ENCODE measurements around the gene CALN1. TPM values are rescaled to one million over a fixed set of nuclear protein-coding genes. Genes with fewer than 3 reads are reported as not detected.

CALN1 gene
- total and polyA plus RNA-seq, 12 donors = not detected

DNA sequence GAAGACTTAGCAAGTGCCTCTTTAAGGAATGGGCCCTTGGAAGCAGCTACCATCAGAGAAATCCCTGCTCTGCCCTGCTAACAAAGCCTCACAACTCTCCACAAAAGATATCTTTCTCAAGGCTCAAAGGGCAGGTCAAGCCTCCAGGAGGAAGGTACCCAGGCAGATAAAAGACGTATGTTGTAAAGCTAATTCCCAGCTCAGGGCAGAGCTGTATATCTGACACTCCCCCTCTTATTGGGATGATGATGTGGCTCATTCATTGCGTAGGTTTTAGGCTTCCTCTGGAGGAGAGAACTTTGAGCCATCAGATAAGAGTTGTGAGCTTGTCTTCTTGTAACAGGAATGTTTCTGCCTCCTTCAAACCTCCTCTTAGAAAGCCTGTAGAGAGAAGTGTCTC lies 145.4 kb downstream of the CALN1 start:
- intact Hi-C loops (cut with DNase I) = no loop called here
- ATAC-seq (no peak), DNase-seq (no peak)
- H3K27ac ChIP-seq = no peak overlapping the region
- no peaks in the 10 kb centered on the region for H3K36me3 ChIP-seq
- no peak overlapping the region for H3K4me3 ChIP-seq
- WGBS, 2 donors = 37 to 47% methylated on average over 2 of the region's 2 CpGs
- no peak for TF ChIP-seq CTCF (IDR thresholded peaks at IDR 0.05)
- H3K9me3 ChIP-seq = peaks cover 0 to 22% (median 0%) of the 10 kb centered on the region in 11 donors
- no peaks in the 10 kb centered on the region for H3K27me3 ChIP-seq
- no peaks in the 10 kb centered on the region for H3K4me1 ChIP-seq

- WGBS, 2 donors = 71 to 76% methylated on average over 7 of the region's 7 CpGs
- intact Hi-C loops (cut with DNase I) = no loop called here
- H3K36me3 ChIP-seq = no peaks in the 10 kb centered on the region
- peaks cover 0 to 11% (median 0%) of the 10 kb centered on the region in 11 donors for H3K9me3 ChIP-seq
- H3K4me3 ChIP-seq = no peak overlapping the region
- no peaks in the 10 kb centered on the region for H3K4me1 ChIP-seq
- no peak for ATAC-seq
- no peak for TF ChIP-seq CTCF (IDR thresholded peaks at IDR 0.05)
- peaks cover 0 to 4% (median 0%) of the 10 kb centered on the region in 7 donors for H3K27me3 ChIP-seq
- DNase-seq = no peak
- H3K27ac ChIP-seq = no peak overlapping the region
Observed at GRCh38 chr7:72265071-72265904, 146.8 kb downstream of the CALN1 start.

- H3K27me3 ChIP-seq = peaks cover 0 to 4% (median 0%) of the 10 kb centered on the region in 7 donors
- intact Hi-C loops (cut with DNase I) = no loop called here
- peaks cover 0 to 3% (median 0%) of the 10 kb centered on the region in 11 donors for H3K9me3 ChIP-seq
- 52 to 54% methylated on average over 3 of the region's 3 CpGs for WGBS, 2 donors
- no peak overlapping the region for H3K27ac ChIP-seq
- ATAC-seq (no peak), DNase-seq (no peak)
- H3K4me3 ChIP-seq = no peak overlapping the region
- no peaks in the 10 kb centered on the region for H3K36me3 ChIP-seq
- H3K4me1 ChIP-seq = no peaks in the 10 kb centered on the region
- no peak for TF ChIP-seq CTCF (IDR thresholded peaks at IDR 0.05)
Observed at GRCh38 chr7:72260406-72260805, 151.7 kb downstream of the CALN1 start.

- no peaks in the 10 kb centered on the region for H3K36me3 ChIP-seq
- DNase-seq (no peak), ATAC-seq (no peak)
- intact Hi-C loops (cut with DNase I) = no loop called here
- no peaks in the 10 kb centered on the region for H3K4me1 ChIP-seq
- H3K4me3 ChIP-seq = no peak overlapping the region
- H3K27ac ChIP-seq = no peak overlapping the region
- H3K9me3 ChIP-seq = peaks cover 0 to 3% (median 0%) of the 10 kb centered on the region in 11 donors
- TF ChIP-seq CTCF (IDR thresholded peaks at IDR 0.05) = no peak
- 44 to 49% methylated on average over 3 of the region's 3 CpGs for WGBS, 2 donors
- H3K27me3 ChIP-seq = peaks cover 0 to 4% (median 0%) of the 10 kb centered on the region in 7 donors
Observed at GRCh38 chr7:72258074-72258473, 154.1 kb downstream of the CALN1 start.

Measured in heart right ventricle (tissue), 16 donors.